ENCODE data around the gene C8G. TPM values are rescaled to one million over a fixed set of nuclear protein-coding genes. Genes with fewer than 3 reads are reported as not detected.

C8G gene
- total and polyA plus RNA-seq, 2 experiments from 2014 or later, result 4.4 to 10.8 TPM

DNA sequence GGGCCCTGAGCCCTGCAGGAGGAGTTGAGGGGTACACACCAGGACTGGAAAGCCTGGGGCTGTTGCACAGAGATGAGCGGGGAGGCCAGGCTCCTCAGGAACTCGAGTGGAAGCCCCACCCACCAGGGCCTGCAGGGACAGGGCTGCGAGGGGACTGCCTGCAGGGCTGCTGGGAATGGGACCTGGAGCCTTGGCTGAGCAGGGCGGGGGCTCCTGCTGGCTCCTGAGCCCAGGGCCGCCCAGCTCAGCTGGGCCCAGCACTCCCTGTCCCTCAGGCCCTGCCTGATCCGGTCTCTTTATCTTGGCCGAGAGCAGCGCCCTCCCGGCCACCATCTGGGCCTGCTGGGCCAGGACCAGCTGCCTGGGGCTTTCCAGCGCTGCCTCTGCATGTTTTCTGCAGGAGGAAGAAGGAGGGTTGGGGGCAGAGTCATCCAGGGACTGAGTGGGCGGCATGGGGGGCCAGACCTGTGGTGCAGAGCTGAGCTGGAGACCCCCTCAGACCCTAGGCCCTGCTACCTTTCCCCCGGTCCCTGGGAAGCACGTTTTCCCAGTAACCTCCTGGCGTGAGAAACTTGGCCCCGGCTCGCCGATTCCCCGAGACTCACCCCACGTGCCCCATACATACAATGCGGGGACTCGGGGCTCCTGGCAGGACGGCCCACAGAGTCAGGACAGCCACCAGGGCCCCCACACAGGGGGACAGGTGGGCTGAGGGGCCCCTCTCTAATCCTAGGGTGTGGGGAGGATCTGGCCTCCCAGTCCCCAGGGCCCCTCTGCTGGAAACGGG, 16.4 kb downstream of the C8G start:
- Histone ChIP-seq H3K27ac (no peak overlapping the region), H3K9me3 (ENCODE audit: low read depth) (no peaks in the 10 kb centered on the region), H3K4me3 (no peak overlapping the region), H3K27me3 (no peaks in the 10 kb centered on the region), H3K36me3 (no peaks in the 10 kb centered on the region), H3K4me1 (ENCODE audit: low read depth) (peaks cover 4% of the 10 kb centered on the region)
- DNase-seq (ENCODE audit: low read depth in 1 of 2, low spot score in 1 of 2), result peak in 1 of 2 donors; percentile 26
- TF ChIP-seq, protein P1, sequence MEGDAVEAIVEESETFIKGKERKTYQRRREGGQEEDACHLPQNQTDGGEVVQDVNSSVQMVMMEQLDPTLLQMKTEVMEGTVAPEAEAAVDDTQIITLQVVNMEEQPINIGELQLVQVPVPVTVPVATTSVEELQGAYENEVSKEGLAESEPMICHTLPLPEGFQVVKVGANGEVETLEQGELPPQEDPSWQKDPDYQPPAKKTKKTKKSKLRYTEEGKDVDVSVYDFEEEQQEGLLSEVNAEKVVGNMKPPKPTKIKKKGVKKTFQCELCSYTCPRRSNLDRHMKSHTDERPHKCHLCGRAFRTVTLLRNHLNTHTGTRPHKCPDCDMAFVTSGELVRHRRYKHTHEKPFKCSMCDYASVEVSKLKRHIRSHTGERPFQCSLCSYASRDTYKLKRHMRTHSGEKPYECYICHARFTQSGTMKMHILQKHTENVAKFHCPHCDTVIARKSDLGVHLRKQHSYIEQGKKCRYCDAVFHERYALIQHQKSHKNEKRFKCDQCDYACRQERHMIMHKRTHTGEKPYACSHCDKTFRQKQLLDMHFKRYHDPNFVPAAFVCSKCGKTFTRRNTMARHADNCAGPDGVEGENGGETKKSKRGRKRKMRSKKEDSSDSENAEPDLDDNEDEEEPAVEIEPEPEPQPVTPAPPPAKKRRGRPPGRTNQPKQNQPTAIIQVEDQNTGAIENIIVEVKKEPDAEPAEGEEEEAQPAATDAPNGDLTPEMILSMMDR (IDR thresholded peaks at IDR 0.05; ENCODE audit: low read depth, low read length), result no peak

GRCh38 chr9:136962163-136962562, 17.1 kb downstream of the C8G start:
- no peak overlapping the region for H3K4me3 ChIP-seq
- TF ChIP-seq, protein P1 (IDR thresholded peaks at IDR 0.05; ENCODE audit: low read depth, low read length), result no peak

DNA sequence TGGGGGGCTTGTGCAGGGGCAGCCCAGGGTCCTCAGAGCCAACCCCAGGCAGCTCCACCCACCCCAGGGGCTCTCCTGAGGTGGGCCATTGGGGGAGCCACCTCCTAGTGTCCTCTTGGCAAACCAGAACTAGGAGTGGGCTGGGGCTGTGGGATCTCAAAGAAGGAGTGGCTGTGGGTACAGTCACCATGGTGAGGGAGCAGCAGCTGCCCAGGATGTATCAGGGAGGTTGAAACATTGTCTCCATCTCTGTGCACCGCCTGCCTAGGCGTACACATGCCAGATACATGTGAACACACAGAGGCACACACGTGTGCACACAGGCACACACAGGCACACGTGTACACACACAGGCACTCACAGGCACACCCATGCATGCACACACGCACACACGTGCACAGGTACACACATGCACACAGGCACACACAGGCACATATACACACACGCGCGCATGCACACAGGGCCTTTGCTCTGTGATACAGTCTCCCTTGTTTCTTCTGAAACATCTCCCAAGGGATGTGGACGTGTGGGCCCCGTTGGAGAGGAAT, 17.7 kb downstream of the C8G start:
- Histone ChIP-seq H3K36me3 (no peaks in the 10 kb centered on the region), H3K4me3 (no peak overlapping the region), H3K27me3 (no peaks in the 10 kb centered on the region), H3K4me1 (ENCODE audit: low read depth) (peaks cover 4% of the 10 kb centered on the region), H3K9me3 (ENCODE audit: low read depth) (no peaks in the 10 kb centered on the region), H3K27ac (no peak overlapping the region)
- TF ChIP-seq, protein P1 (IDR thresholded peaks at IDR 0.05; ENCODE audit: low read depth, low read length), result no peak
- DNase-seq (ENCODE audit: low read depth in 1 of 2, low spot score in 1 of 2), result no peak

More at GRCh38 chr9:136962163-136962562, 17.1 kb downstream of the C8G start:
- DNase-seq (ENCODE audit: low read depth in 1 of 2, low spot score in 1 of 2), result no peak
- H3K27me3 ChIP-seq, result no peaks in the 10 kb centered on the region
- no peaks in the 10 kb centered on the region for H3K36me3 ChIP-seq
- H3K9me3 ChIP-seq (ENCODE audit: low read depth), result no peaks in the 10 kb centered on the region
- H3K4me1 ChIP-seq (ENCODE audit: low read depth), result peaks cover 4% of the 10 kb centered on the region
- no peak overlapping the region for H3K27ac ChIP-seq

DNA sequence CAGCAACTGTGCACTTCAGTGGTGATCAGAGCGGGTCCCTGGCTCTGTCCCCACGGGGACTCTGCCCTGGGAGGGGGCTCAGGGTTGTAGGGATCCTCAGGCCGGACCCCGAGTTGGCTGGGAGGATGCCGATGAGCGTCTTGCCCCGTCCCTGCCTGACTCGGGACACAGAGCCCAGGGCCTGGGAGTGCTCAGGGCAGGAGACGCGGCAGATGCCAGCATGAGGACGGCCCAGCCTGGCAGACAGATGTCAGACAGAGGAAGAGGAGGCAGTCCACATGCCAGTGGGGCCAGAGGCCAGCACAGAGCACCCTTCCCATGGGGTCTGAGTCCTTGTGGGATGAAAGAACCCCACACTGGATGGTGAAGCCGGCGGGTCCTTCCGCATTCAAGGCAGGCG, 18.3 kb downstream of the C8G start:
- TF ChIP-seq, protein P1 (IDR thresholded peaks at IDR 0.05; ENCODE audit: low read depth, low read length), result no peak
- no peak for DNase-seq (ENCODE audit: low read depth in 1 of 2, low spot score in 1 of 2)
- Histone ChIP-seq H3K36me3 (no peaks in the 10 kb centered on the region), H3K4me3 (no peak overlapping the region), H3K27me3 (no peaks in the 10 kb centered on the region), H3K9me3 (ENCODE audit: low read depth) (no peaks in the 10 kb centered on the region), H3K4me1 (ENCODE audit: low read depth) (peaks cover 4% of the 10 kb centered on the region), H3K27ac (no peak overlapping the region)

- no peak for DNase-seq (ENCODE audit: low read depth in 1 of 2, low spot score in 1 of 2)
- TF ChIP-seq, protein P1 (IDR thresholded peaks at IDR 0.05; ENCODE audit: low read depth, low read length), result no peak
- no peak overlapping the region for H3K27ac ChIP-seq
- H3K4me1 ChIP-seq (ENCODE audit: low read depth), result peaks cover 4% of the 10 kb centered on the region
- H3K36me3 ChIP-seq, result no peaks in the 10 kb centered on the region
- no peaks in the 10 kb centered on the region for H3K27me3 ChIP-seq
- no peak overlapping the region for H3K4me3 ChIP-seq
- no peaks in the 10 kb centered on the region for H3K9me3 ChIP-seq (ENCODE audit: low read depth)
Observed at GRCh38 chr9:136963751-136964150, 18.7 kb downstream of the C8G start.
